ENCODE measurements around the gene BTG2.

DNA sequence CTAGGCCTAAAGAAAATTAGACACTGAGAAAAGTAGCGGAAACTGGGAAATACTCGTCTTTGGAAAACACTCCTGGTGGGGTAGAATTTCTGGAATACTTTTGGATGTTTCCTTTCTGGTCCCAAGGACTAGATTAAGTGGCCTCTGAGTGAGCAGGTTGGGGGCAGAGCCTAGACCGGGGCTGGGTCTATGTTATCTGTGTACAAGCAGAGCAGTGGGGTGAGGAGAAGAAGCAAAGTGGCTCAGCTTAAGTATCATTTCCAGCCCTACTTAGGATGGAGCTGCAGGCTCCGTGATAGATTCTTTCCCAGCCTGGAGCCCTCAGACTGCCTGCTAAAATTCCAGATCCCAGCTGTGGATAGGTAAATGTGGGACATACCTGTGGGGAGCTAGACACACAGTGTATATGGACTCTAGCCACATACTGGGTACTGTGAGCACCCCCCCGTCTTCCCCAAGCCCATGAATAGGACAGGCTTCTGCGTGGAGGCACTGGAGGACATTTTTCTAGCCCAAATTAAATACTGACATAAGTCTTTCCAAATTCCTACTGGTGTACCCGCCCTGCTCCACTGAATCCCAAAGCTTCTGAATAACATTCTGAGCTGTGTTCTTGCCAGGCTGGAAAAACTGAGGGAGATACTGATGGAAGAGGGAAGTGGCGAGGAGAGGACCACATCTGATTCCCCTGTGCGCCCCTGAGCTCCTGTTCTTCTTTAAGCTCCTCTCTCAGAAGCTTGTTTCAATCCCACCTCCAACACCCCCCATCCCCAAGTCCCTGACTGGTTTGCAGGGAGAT lies 38.8 kb downstream of the BTG2 start:
- TF ChIP-seq EZH2phosphoT487 (conservative IDR thresholded peaks at IDR 0.05; ENCODE audit: low read length) (no peak), CTCF (IDR thresholded peaks at IDR 0.05; ENCODE audit: insufficient read depth, low read length, poor library complexity, severe bottlenecking) (no peak)
